ENCODE results near the gene OR10A2. TPM values are rescaled to one million over a fixed set of nuclear protein-coding genes. Genes with fewer than 3 reads are reported as not detected.

The OR10A2 gene
- polyA plus RNA-seq, 3 donors: not detected

GRCh38 chr11:6888830-6889229 is 26.0 kb downstream of the OR10A2 start:
- Mint-ChIP-seq H3K27me3 (ENCODE audit: low read depth in 3 of 3) (peaks cover 2 to 10% (median 3%) of the 10 kb centered on the region in 3 donors), H3K4me3 (no peak overlapping the region), H3K9me3 (peaks cover 0 to 4% (median 3%) of the 10 kb centered on the region in 7 donors), H3K27ac (no peak overlapping the region), H3K36me3 (no peaks in the 10 kb centered on the region), H3K4me1 (no peaks in the 10 kb centered on the region)
- DNase-seq: no peak
- H3K79me2 ChIP-seq (ENCODE audit: insufficient read depth, low read length): no peaks in the 10 kb centered on the region
- H3K4me3 ChIP-seq (replicated peaks in 1 of 3; ENCODE audit: low read depth in 2 of 3, low read length in 3 of 3): no peak overlapping the region
- 93% methylated on average over 2 of the region's 4 CpGs for WGBS (ENCODE audit: insufficient coverage)
- H3K27me3 ChIP-seq (ENCODE audit: control insufficient read depth in 2 of 2, insufficient read depth in 2 of 2, low read length in 2 of 2): no peaks in the 10 kb centered on the region
- H3K9ac ChIP-seq (ENCODE audit: insufficient read depth, low read length, poor library complexity, severe bottlenecking): no peak overlapping the region
- intact Hi-C loops (cut with micrococcal nuclease): no loop called here
- no peaks in the 10 kb centered on the region for H4K20me1 ChIP-seq (ENCODE audit: insufficient read depth, low read length)
- no peak overlapping the region for H3K4me2 ChIP-seq (replicated peaks; ENCODE audit: extremely low read depth, low read length, poor library complexity, severe bottlenecking)
- H2AFZ ChIP-seq (ENCODE audit: insufficient read depth, low read depth, low read length, poor library complexity, severe bottlenecking): no peak overlapping the region
- H3K27ac ChIP-seq (ENCODE audit: low read depth in 1 of 2, low read length in 2 of 2): no peak overlapping the region
- TF ChIP-seq, protein P1, sequence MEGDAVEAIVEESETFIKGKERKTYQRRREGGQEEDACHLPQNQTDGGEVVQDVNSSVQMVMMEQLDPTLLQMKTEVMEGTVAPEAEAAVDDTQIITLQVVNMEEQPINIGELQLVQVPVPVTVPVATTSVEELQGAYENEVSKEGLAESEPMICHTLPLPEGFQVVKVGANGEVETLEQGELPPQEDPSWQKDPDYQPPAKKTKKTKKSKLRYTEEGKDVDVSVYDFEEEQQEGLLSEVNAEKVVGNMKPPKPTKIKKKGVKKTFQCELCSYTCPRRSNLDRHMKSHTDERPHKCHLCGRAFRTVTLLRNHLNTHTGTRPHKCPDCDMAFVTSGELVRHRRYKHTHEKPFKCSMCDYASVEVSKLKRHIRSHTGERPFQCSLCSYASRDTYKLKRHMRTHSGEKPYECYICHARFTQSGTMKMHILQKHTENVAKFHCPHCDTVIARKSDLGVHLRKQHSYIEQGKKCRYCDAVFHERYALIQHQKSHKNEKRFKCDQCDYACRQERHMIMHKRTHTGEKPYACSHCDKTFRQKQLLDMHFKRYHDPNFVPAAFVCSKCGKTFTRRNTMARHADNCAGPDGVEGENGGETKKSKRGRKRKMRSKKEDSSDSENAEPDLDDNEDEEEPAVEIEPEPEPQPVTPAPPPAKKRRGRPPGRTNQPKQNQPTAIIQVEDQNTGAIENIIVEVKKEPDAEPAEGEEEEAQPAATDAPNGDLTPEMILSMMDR (IDR thresholded peaks at IDR 0.05): no peak
- no peaks in the 10 kb centered on the region for H3K36me3 ChIP-seq (replicated peaks in 1 of 2; ENCODE audit: control insufficient read depth in 1 of 2, insufficient read depth in 2 of 2, low read length in 2 of 2)
- no peaks in the 10 kb centered on the region for H3K9me3 ChIP-seq (replicated peaks in 1 of 2; ENCODE audit: control insufficient read depth in 1 of 2, insufficient read depth in 1 of 2, low read length in 2 of 2)
- H3K4me1 ChIP-seq (ENCODE audit: control insufficient read depth in 1 of 2, insufficient read depth in 2 of 2, low read length in 2 of 2): no peaks in the 10 kb centered on the region

DNA sequence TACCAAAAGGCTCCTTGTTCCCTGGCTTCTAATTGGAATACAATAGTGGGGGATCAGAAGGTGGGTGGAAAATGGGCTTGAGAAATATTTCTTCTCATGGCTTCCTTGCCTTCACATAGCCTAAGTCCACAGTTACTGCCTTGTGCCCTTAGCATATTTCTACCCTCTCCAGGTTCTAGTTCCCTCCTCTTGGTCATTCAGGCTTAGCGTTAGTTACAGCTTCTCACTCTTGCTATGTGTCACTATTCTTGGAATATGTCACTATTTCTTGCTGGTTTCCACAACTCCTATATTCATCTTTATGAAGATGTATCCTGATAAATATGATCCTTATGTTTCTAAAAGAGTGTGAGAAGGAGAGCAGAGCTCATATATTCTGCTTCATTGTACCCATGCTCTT is 27.0 kb downstream of the OR10A2 start:
- H3K4me1 ChIP-seq (ENCODE audit: control insufficient read depth in 1 of 2, insufficient read depth in 2 of 2, low read length in 2 of 2): no peaks in the 10 kb centered on the region
- no peaks in the 10 kb centered on the region for H3K27me3 ChIP-seq (ENCODE audit: control insufficient read depth in 2 of 2, insufficient read depth in 2 of 2, low read length in 2 of 2)
- H3K4me2 ChIP-seq (replicated peaks; ENCODE audit: extremely low read depth, low read length, poor library complexity, severe bottlenecking): no peak overlapping the region
- peaks cover 0 to 4% (median 3%) of the 10 kb centered on the region in 7 donors for H3K9me3 Mint-ChIP-seq
- no peaks in the 10 kb centered on the region for H3K4me1 Mint-ChIP-seq
- no peak overlapping the region for H3K27ac ChIP-seq (ENCODE audit: low read depth in 1 of 2, low read length in 2 of 2)
- no peaks in the 10 kb centered on the region for H3K36me3 Mint-ChIP-seq
- DNase-seq: no peak
- H4K20me1 ChIP-seq (ENCODE audit: insufficient read depth, low read length): no peaks in the 10 kb centered on the region
- no peaks in the 10 kb centered on the region for H3K79me2 ChIP-seq (ENCODE audit: insufficient read depth, low read length)
- intact Hi-C loops (cut with micrococcal nuclease): no loop called here
- H3K27ac Mint-ChIP-seq: no peak overlapping the region
- no peak overlapping the region for H3K4me3 ChIP-seq (replicated peaks in 1 of 3; ENCODE audit: low read depth in 2 of 3, low read length in 3 of 3)
- TF ChIP-seq, protein P1 (IDR thresholded peaks at IDR 0.05): no peak
- WGBS (ENCODE audit: insufficient coverage): 100% methylated on average over 1 of the region's 1 CpG
- H3K9me3 ChIP-seq (replicated peaks in 1 of 2; ENCODE audit: control insufficient read depth in 1 of 2, insufficient read depth in 1 of 2, low read length in 2 of 2): no peaks in the 10 kb centered on the region
- H3K27me3 Mint-ChIP-seq (ENCODE audit: low read depth in 3 of 3): peaks cover 2 to 10% (median 3%) of the 10 kb centered on the region in 3 donors
- H3K9ac ChIP-seq (ENCODE audit: insufficient read depth, low read length, poor library complexity, severe bottlenecking): no peak overlapping the region
- H3K4me3 Mint-ChIP-seq: no peak overlapping the region
- no peak overlapping the region for H2AFZ ChIP-seq (ENCODE audit: insufficient read depth, low read depth, low read length, poor library complexity, severe bottlenecking)
- no peaks in the 10 kb centered on the region for H3K36me3 ChIP-seq (replicated peaks in 1 of 2; ENCODE audit: control insufficient read depth in 1 of 2, insufficient read depth in 2 of 2, low read length in 2 of 2)
